Right hindlimb (tissue), 1 donor: Measurements from ENCODE around the gene SLC7A11.

Experiments used
- DNase-seq: peaks from one replicate; pipeline ENCODE4 v3.0.0-alpha.2; 2018

The SLC7A11 gene

GRCh38 chr4:138242076-138242833 is at the start of gene SLC7A11:
TSS of gene SLC7A11 (minus strand) at chr4:138242349. CDS start at chr4:138242069, 280 bp downstream.
- peak; percentile 60 for DNase-seq

GRCh38 chr4:138291431-138291830 is 49.3 kb upstream of the SLC7A11 start:
- DNase-seq, result no peak

- no peak for DNase-seq
These were observed 48.7 kb upstream of the SLC7A11 start for GRCh38 chr4:138290805-138291204.

- DNase-seq, result no peak
These were observed 37.1 kb upstream of the SLC7A11 start for GRCh38 chr4:138279286-138279685.

GRCh38 chr4:138277133-138277532 is 35.0 kb upstream of the SLC7A11 start:
- DNase-seq, result no peak

GRCh38 chr4:138275963-138276621 is 33.9 kb upstream of the SLC7A11 start:
- no peak for DNase-seq

- DNase-seq, result no peak
These were observed 33.1 kb upstream of the SLC7A11 start for GRCh38 chr4:138275216-138275615.

GRCh38 chr4:138269175-138269574 is 27.0 kb upstream of the SLC7A11 start:
- no peak for DNase-seq

GRCh38 chr4:138267835-138268234 is 25.7 kb upstream of the SLC7A11 start:
- no peak for DNase-seq

GRCh38 chr4:138266948-138267347 is 24.8 kb upstream of the SLC7A11 start:
- DNase-seq, result no peak

GRCh38 chr4:138263247-138263816 is 21.2 kb upstream of the SLC7A11 start:
- no peak for DNase-seq

GRCh38 chr4:138262469-138262868 is 20.3 kb upstream of the SLC7A11 start:
- DNase-seq, result no peak

GRCh38 chr4:138262030-138262429 is 19.9 kb upstream of the SLC7A11 start:
- no peak for DNase-seq

- no peak for DNase-seq
These were observed 17.7 kb upstream of the SLC7A11 start for GRCh38 chr4:138259824-138260223.

- DNase-seq, result no peak
These were observed 17.1 kb upstream of the SLC7A11 start for GRCh38 chr4:138259271-138259670.

GRCh38 chr4:138256608-138257007 is 14.5 kb upstream of the SLC7A11 start:
- DNase-seq, result no peak

- no peak for DNase-seq
These were observed 13.9 kb upstream of the SLC7A11 start for GRCh38 chr4:138255917-138256597.

GRCh38 chr4:138252551-138252950 is 10.4 kb upstream of the SLC7A11 start:
- no peak for DNase-seq

GRCh38 chr4:138251938-138252337 is 9.8 kb upstream of the SLC7A11 start:
- no peak for DNase-seq

GRCh38 chr4:138249132-138249531 is 7.0 kb upstream of the SLC7A11 start:
- DNase-seq, result no peak

- no peak for DNase-seq
These were observed 5.9 kb upstream of the SLC7A11 start for GRCh38 chr4:138248058-138248457.

GRCh38 chr4:138247643-138248042 is 5.5 kb upstream of the SLC7A11 start:
- no peak for DNase-seq

- DNase-seq, result no peak
These were observed 1.2 kb upstream of the SLC7A11 start for GRCh38 chr4:138243369-138243768.

- no peak for DNase-seq
These were observed 646 bp upstream of the SLC7A11 start for GRCh38 chr4:138242834-138243156.
